K562 (cell line): ENCODE measurements around the gene SLC10A3. TPM values are rescaled to one million over a fixed set of nuclear protein-coding genes. Genes with fewer than 3 reads are reported as not detected.

ENCODE experiments used
- ATAC-seq: fragments of 200-7000 bp; cut with Tn5 transposase; 3 replicates; pipeline ENCODE4 v1.9.1; 2020; ENCODE audit warnings: moderate library complexity
- BruUV-seq: library from RNA; stranded (reverse); fragments of 400-500 nt; replicated peaks from 2 replicates; lab custom pipeline; 2021; lab: Mats Ljungman, UMichigan
- CTCF ChIA-PET: fragments of 300-600 bp; formaldehyde crosslinking; extraction: SDS; loops from one replicate; lab custom pipeline; 2021; ENCODE audit warnings: low intra/inter-chr PET ratio; lab: Yijun Ruan, JAX
- POLR2A ChIA-PET: fragments of 300-600, 350-650 bp; sonication (Branson Sonifier 250); formaldehyde crosslinking; extraction: SDS; loops from one replicate; lab custom pipeline; 2021; ENCODE audit warnings: antibody characterized with exemption, inconsistent platforms; lab: Yijun Ruan, JAX
- DNase-seq, 4 experiments: peaks; one replicate each; pipeline versions ENCODE4 v3.0.0 to v3.0.0-alpha.2; 2011 to 2018; ENCODE audit warnings: low spot score in 3 of 4, mixed read lengths in 3 of 4; ENCODE audit errors: extremely low read depth in 1 of 4
- FAIRE-seq: peaks from 2 replicates; lab custom pipeline; 2011; peaks lifted over from hg19 to GRCh38; lab: Jason Lieb, UNC
- H2AFZ ChIP-seq: 2 replicates; pipeline ENCODE4 v1.6.0; 2011; ENCODE audit warnings: low read depth, low read length, control low read depth, inconsistent platforms
- H3K27ac ChIP-seq: fragments of 200-600 bp; 3 replicates; pipeline ENCODE4 v1.8.0; 2011; ENCODE audit warnings: low read depth, mild to moderate bottlenecking, control low read depth, inconsistent platforms, low read length, moderate library complexity, mixed read lengths; ENCODE audit errors: extremely low read depth
- H3K27me3 ChIP-seq, 2 experiments: fragments of 300-600 bp in 1 of 2; 2 replicates in 1 of 2; 3 replicates in 1 of 2; pipeline versions ENCODE4 v1.6.0 to v1.8.0; 2011; ENCODE audit warnings: inconsistent platforms in 2 of 2, low read length in 2 of 2, mild to moderate bottlenecking in 1 of 2, mixed read lengths in 1 of 2, moderate library complexity in 1 of 2; ENCODE audit not compliant: control insufficient read depth in 2 of 2, insufficient read depth in 2 of 2
- H3K36me3 ChIP-seq: fragments of 300-600 bp; 3 replicates; pipeline ENCODE4 v1.8.0; 2011; ENCODE audit warnings: mild to moderate bottlenecking, low read length, inconsistent platforms; ENCODE audit not compliant: control insufficient read depth, insufficient read depth
- H3K4me1 ChIP-seq, 2 experiments: fragments of 200-600 bp in 1 of 2; replicated peaks in 1 of 2; 2 replicates in 1 of 2; 3 replicates in 1 of 2; pipeline versions ENCODE4 v1.5.1 to v1.8.0; 2011; ENCODE audit warnings: inconsistent platforms in 2 of 2, low read length in 2 of 2, mild to moderate bottlenecking in 1 of 2, mixed read lengths in 1 of 2, moderate library complexity in 1 of 2; ENCODE audit not compliant: control insufficient read depth in 2 of 2, insufficient read depth in 2 of 2
- H3K4me2 ChIP-seq: 2 replicates; pipeline ENCODE4 v1.6.1; 2011; ENCODE audit warnings: low read length, control low read depth, inconsistent platforms, mixed read lengths; ENCODE audit not compliant: insufficient read depth
- H3K4me3 ChIP-seq: fragments of 200-600 bp; sonication (generic), shearing (Covaris generic); 2 replicates; pipeline ENCODE4 v1.5.1; 2016; ENCODE audit warnings: control low read depth, inconsistent platforms
- H3K79me2 ChIP-seq: fragments of 200-600 bp; 3 replicates; pipeline ENCODE4 v1.8.0; 2011; ENCODE audit warnings: low read length, inconsistent platforms; ENCODE audit not compliant: control insufficient read depth, insufficient read depth
- H3K9ac ChIP-seq, 2 experiments: 2 replicates each; pipeline versions ENCODE4 v1.6.0 to v1.6.1; 2011; ENCODE audit warnings: low read depth in 2 of 2, low read length in 2 of 2, control low read depth in 1 of 2, inconsistent platforms in 1 of 2, mild to moderate bottlenecking in 1 of 2, mixed read lengths in 1 of 2; ENCODE audit not compliant: insufficient read depth in 1 of 2
- H3K9me1 ChIP-seq: one replicate; pipeline ENCODE4 v1.6.0; 2011; ENCODE audit warnings: inconsistent platforms, mild to moderate bottlenecking, low read length, moderate library complexity; ENCODE audit not compliant: control insufficient read depth, insufficient read depth
- H3K9me3 ChIP-seq: replicated peaks from 2 replicates; pipeline ENCODE4 v1.5.1; 2011; ENCODE audit warnings: low read depth, low read length, inconsistent platforms; ENCODE audit not compliant: control insufficient read depth, insufficient read depth
- H4K20me1 ChIP-seq: replicated peaks from 2 replicates; pipeline ENCODE4 v1.6.1; 2011; ENCODE audit warnings: low read length, inconsistent platforms, mixed read lengths; ENCODE audit not compliant: control insufficient read depth, insufficient read depth
- HEY1 ChIP-seq: fragments of 250-450 bp; sonication (Bioruptor Pico); IDR thresholded peaks from 2 replicates; pipeline ENCODE4 v1.5.0; 2020; ENCODE audit warnings: mild to moderate bottlenecking, moderate library complexity, borderline replicate concordance
- LARP7 ChIP-seq: fragments of 450-650 bp; IDR thresholded peaks from 2 replicates; pipeline ENCODE4 v1.6.1; 2016
- NR4A1 ChIP-seq, 2 experiments: fragments of 250-450 bp in 1 of 2; fragments of 450-650 bp in 1 of 2; sonication (Bioruptor Pico) in 1 of 2; IDR thresholded peaks; 2 replicates each; pipeline versions ENCODE4 v1.4.0 to v1.6.1; 2016 to 2020; ENCODE audit warnings: mild to moderate bottlenecking in 2 of 2, missing compliant biosample characterization in 1 of 2, missing genetic modification characterization in 1 of 2, moderate library complexity in 1 of 2
- POLR2AphosphoS2 ChIP-seq: IDR thresholded peaks from 2 replicates; pipeline ENCODE4 v1.6.1; 2012; ENCODE audit warnings: low read length, improper control_type of control experiment
- SNIP1 ChIP-seq: fragments of 450-650 bp; IDR thresholded peaks from 2 replicates; pipeline ENCODE4 v1.7.1; 2017; ENCODE audit warnings: low read depth, mild to moderate bottlenecking
- ZNF140 ChIP-seq: fragments of 250-450 bp; sonication (Bioruptor Pico); IDR thresholded peaks from 2 replicates; pipeline ENCODE4 v1.8.0; 2021; ENCODE audit warnings: moderate library complexity, mild to moderate bottlenecking, inconsistent platforms
- WGBS: fragments of 100-300 bp; shearing (Covaris generic); methylation state at CpG from one replicate; pipeline ENCODE4 v1.1.6; 2016; ENCODE audit warnings: low coverage, mixed read lengths; ENCODE audit not compliant: insufficient coverage; ENCODE audit errors: missing lambda C conversion rate; 5-methylcytosine and 5-hydroxymethylcytosine counted together
- in situ Hi-C: fragments of 300-500 bp; cut with MboI; formaldehyde crosslinking; loops from 4 replicates; pipeline ENCODE4 v1.15.0; 2018; ENCODE audit warnings: inconsistent platforms, mixed read lengths
- intact Hi-C: fragments of 100-400 bp; cut with micrococcal nuclease; formaldehyde crosslinking; loops from 2 replicates; pipeline ENCODE4 v1.14.2; 2022
- polyA plus RNA-seq, 8 experiments: library from polyadenylated mRNA; depleted of rRNA in 4 of 8; stranded (reverse) in 5 of 8; unstranded in 3 of 8; fragments of >200 nt; fragmentation: Nextera tagmentation in 2 of 8; fragmentation: Illumina TruSeq in 1 of 8; extraction: Ambion mirVana in 2 of 8; extraction: Trizol in 1 of 8; gene quantifications; 2 replicates each; pipeline versions ENCODE4 v1.2.1 to v1.2.3, GENCODE V29; 2011 to 2014; ENCODE audit warnings: inconsistent platforms in 1 of 8, missing spikeins in 1 of 8
- total RNA-seq, 7 experiments: library from RNA; depleted of rRNA in 6 of 7; stranded (reverse); fragments of >200 nt in 6 of 7; fragmentation: Illumina TruSeq in 2 of 7; extraction: Trizol in 2 of 7; gene quantifications; 2 replicates each; pipeline versions ENCODE4 v1.2.1 to v1.2.3, GENCODE V29; 2011 to 2021; ENCODE audit warnings: low replicate concordance in 1 of 7
- TF ChIP-seq, protein P1 (sequence below): fragments of 450-650 bp; IDR thresholded peaks from 2 replicates; pipeline ENCODE4 v1.6.1; 2016; ENCODE audit warnings: mild to moderate bottlenecking
- TF ChIP-seq, protein P2 (sequence below): fragments of 450-650 bp; IDR thresholded peaks from 2 replicates; pipeline ENCODE4 v1.6.1; 2017; ENCODE audit warnings: antibody characterized with exemption, mild to moderate bottlenecking

The SLC10A3 gene
- total and polyA plus RNA-seq, 9 of the 15 experiments (the other 6 are each of a cell fraction or from before 2014, with no cell fraction given), result 5.2 to 30.6 (median 16.7) TPM

DNA sequence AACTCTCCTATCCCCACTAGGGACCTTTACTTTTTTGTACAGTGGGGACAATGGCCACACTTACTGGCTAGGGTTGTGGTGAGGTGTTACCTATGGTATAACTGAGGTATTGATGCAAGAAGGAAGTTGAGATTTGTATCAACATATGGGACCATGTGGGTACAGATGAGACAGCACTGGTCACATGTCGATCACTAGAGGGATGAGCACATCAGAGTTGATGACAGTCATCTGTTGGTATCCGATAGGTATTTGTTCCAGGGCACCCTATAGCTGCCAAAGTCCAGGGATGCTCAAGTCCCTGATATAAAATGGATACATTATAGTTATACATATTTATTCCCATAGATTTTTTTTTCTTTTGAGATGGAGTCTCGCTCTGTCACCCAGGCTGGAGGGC lies 12.6 kb upstream of the SLC10A3 start:
- Histone ChIP-seq H3K9me1 (no peaks in the 10 kb centered on the region), H3K4me1 (peaks cover 4 to 8% of the 10 kb centered on the region in 2 experiments; a peak in 3 of 5 replicates), H3K9ac (no peak overlapping the region), H3K4me2 (no peak overlapping the region; the same call in 1 of the 2 replicates), H3K27ac (no peak overlapping the region), H3K36me3 (peaks cover 31% of the 10 kb centered on the region; the same call in 2 of the 3 replicates), H3K9me3 (no peaks in the 10 kb centered on the region; the same call in 1 of the 2 replicates), H3K4me3 (no peak overlapping the region), H3K27me3 (no peaks in the 10 kb centered on the region), H2AFZ (no peak overlapping the region), H3K79me2 (no peaks in the 10 kb centered on the region), H4K20me1 (no peaks in the 10 kb centered on the region)
- BruUV-seq, result no TSS peak
- ChIA-PET CTCF (no interaction called here), POLR2A (interaction anchor here (1.8 kb wide), 1 partner anchor 12 kb away, joined by 8 read pairs; the partner anchor contains the start of gene SLC10A3)
- no peak for FAIRE-seq
- intact Hi-C loops (no loop called here), in situ Hi-C loops (no loop called here)
- WGBS, result 60% methylated on average over 3 of the region's 3 CpGs
- DNase-seq, result no peak
- no peak; the same call in 2 of the 3 replicates for ATAC-seq
- no peak for TF ChIP-seq POLR2AphosphoS2

DNA sequence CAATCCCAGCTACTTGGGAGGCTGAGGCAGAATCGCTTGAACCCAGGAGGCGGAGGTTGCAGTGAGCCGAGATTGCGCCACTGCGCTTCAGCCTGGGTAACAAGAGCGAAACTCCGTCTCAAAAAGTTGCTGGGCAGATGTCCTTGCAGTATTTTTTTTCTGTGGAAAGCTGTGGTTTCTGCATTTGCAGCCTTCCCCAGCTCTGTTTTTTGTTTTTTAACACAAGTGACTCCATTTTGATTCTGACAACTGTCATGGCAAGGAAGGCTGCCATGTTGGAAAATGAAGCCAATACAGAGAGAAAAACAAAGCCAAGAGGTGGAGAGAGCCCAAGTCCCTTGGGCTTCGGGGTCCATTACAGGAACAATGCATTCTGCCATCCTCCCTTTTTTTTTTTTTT lies 11.7 kb upstream of the SLC10A3 start:
- Histone ChIP-seq H3K79me2 (no peaks in the 10 kb centered on the region), H3K9me3 (no peaks in the 10 kb centered on the region; the same call in 1 of the 2 replicates), H3K4me3 (no peak overlapping the region), H3K27me3 (no peaks in the 10 kb centered on the region), H3K36me3 (peaks cover 22% of the 10 kb centered on the region; the same call in 2 of the 3 replicates), H3K27ac (no peak overlapping the region), H3K9ac (no peak overlapping the region), H3K9me1 (no peaks in the 10 kb centered on the region), H2AFZ (no peak overlapping the region), H3K4me1 (peaks cover 8 to 11% of the 10 kb centered on the region in 2 experiments; a peak in 4 of 5 replicates), H4K20me1 (no peaks in the 10 kb centered on the region), H3K4me2 (no peak overlapping the region)
- no peak for FAIRE-seq
- intact Hi-C loops, result no loop called here
- no peak for DNase-seq
- ChIA-PET CTCF (no interaction called here), POLR2A (interaction anchor here (1.2 to 1.8 kb wide), 3 partner anchors 9 to 14 kb away, joined by 3 to 8 read pairs (median 4); partner anchors contain the start of genes FAM3A and SLC10A3)
- 96% methylated on average over 4 of the region's 8 CpGs for WGBS
- in situ Hi-C loops, result no loop called here
- no peak for ATAC-seq
- no TSS peak for BruUV-seq
- no peak for TF ChIP-seq NR4A1 (CRISPR knock-in tag; IDR thresholded peaks at IDR 0.05)
- peak; percentile 62; the same call in 1 of the 2 replicates for TF ChIP-seq NR4A1 (tag; IDR thresholded peaks at IDR 0.05)
- TF ChIP-seq HEY1 (CRISPR knock-in tag), result no peak
- TF ChIP-seq, protein P1, sequence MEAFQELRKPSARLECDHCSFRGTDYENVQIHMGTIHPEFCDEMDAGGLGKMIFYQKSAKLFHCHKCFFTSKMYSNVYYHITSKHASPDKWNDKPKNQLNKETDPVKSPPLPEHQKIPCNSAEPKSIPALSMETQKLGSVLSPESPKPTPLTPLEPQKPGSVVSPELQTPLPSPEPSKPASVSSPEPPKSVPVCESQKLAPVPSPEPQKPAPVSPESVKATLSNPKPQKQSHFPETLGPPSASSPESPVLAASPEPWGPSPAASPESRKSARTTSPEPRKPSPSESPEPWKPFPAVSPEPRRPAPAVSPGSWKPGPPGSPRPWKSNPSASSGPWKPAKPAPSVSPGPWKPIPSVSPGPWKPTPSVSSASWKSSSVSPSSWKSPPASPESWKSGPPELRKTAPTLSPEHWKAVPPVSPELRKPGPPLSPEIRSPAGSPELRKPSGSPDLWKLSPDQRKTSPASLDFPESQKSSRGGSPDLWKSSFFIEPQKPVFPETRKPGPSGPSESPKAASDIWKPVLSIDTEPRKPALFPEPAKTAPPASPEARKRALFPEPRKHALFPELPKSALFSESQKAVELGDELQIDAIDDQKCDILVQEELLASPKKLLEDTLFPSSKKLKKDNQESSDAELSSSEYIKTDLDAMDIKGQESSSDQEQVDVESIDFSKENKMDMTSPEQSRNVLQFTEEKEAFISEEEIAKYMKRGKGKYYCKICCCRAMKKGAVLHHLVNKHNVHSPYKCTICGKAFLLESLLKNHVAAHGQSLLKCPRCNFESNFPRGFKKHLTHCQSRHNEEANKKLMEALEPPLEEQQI, result no peak
- no peak for TF ChIP-seq LARP7
- TF ChIP-seq, protein P2, sequence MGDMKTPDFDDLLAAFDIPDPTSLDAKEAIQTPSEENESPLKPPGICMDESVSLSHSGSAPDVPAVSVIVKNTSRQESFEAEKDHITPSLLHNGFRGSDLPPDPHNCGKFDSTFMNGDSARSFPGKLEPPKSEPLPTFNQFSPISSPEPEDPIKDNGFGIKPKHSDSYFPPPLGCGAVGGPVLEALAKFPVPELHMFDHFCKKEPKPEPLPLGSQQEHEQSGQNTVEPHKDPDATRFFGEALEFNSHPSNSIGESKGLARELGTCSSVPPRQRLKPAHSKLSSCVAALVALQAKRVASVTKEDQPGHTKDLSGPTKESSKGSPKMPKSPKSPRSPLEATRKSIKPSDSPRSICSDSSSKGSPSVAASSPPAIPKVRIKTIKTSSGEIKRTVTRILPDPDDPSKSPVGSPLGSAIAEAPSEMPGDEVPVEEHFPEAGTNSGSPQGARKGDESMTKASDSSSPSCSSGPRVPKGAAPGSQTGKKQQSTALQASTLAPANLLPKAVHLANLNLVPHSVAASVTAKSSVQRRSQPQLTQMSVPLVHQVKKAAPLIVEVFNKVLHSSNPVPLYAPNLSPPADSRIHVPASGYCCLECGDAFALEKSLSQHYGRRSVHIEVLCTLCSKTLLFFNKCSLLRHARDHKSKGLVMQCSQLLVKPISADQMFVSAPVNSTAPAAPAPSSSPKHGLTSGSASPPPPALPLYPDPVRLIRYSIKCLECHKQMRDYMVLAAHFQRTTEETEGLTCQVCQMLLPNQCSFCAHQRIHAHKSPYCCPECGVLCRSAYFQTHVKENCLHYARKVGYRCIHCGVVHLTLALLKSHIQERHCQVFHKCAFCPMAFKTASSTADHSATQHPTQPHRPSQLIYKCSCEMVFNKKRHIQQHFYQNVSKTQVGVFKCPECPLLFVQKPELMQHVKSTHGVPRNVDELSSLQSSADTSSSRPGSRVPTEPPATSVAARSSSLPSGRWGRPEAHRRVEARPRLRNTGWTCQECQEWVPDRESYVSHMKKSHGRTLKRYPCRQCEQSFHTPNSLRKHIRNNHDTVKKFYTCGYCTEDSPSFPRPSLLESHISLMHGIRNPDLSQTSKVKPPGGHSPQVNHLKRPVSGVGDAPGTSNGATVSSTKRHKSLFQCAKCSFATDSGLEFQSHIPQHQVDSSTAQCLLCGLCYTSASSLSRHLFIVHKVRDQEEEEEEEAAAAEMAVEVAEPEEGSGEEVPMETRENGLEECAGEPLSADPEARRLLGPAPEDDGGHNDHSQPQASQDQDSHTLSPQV, result peak; percentile 79
- TF ChIP-seq ZNF140 (CRISPR knock-in tag), result no peak
- TF ChIP-seq SNIP1, result no peak
